ENCODE results near the gene FAIM2.
A peak's percentile ranks its signal among the peaks of the same experiment; 100 is the strongest.

The FAIM2 gene

DNA sequence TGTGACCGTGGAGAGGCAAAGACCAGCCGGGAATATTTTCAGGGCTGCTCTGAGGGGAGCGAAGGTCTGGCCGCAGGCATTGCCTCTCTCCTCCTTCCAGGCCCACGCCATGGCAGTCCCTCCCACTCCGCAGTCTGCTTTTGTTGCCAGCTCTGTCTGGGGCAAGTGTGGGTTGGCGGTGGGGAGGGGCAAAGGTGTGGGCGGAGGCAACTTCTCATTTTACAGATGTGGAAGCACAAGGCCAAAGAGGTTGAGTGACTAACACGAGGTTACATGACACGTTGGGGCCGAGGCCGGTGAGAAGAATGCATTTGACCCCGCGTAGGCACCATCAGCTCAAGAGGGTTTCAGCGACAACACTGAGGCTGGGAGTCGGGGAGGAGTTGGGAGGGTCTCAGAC is 6.1 kb upstream of the FAIM2 start:
- peak in 1 of 2 experiments; percentile 33 for DNase-seq (ENCODE audit: low read depth in 1 of 2, low spot score in 1 of 2)
- Histone ChIP-seq H3K27ac (replicated peaks) (no peak overlapping the region), H3K27me3 (ENCODE audit: insufficient read depth, poor library complexity, severe bottlenecking) (peaks cover 7% of the 10 kb centered on the region), H3K4me3 (replicated peaks; ENCODE audit: insufficient read depth, low read length) (no peak overlapping the region)
- no peak for TF ChIP-seq GABPA (IDR thresholded peaks at IDR 0.05; ENCODE audit: low read depth)
- TF ChIP-seq, protein P1, sequence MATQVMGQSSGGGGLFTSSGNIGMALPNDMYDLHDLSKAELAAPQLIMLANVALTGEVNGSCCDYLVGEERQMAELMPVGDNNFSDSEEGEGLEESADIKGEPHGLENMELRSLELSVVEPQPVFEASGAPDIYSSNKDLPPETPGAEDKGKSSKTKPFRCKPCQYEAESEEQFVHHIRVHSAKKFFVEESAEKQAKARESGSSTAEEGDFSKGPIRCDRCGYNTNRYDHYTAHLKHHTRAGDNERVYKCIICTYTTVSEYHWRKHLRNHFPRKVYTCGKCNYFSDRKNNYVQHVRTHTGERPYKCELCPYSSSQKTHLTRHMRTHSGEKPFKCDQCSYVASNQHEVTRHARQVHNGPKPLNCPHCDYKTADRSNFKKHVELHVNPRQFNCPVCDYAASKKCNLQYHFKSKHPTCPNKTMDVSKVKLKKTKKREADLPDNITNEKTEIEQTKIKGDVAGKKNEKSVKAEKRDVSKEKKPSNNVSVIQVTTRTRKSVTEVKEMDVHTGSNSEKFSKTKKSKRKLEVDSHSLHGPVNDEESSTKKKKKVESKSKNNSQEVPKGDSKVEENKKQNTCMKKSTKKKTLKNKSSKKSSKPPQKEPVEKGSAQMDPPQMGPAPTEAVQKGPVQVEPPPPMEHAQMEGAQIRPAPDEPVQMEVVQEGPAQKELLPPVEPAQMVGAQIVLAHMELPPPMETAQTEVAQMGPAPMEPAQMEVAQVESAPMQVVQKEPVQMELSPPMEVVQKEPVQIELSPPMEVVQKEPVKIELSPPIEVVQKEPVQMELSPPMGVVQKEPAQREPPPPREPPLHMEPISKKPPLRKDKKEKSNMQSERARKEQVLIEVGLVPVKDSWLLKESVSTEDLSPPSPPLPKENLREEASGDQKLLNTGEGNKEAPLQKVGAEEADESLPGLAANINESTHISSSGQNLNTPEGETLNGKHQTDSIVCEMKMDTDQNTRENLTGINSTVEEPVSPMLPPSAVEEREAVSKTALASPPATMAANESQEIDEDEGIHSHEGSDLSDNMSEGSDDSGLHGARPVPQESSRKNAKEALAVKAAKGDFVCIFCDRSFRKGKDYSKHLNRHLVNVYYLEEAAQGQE (IDR thresholded peaks at IDR 0.05; ENCODE audit: insufficient replicate concordance, low read depth) = no peak
- no peak for TF ChIP-seq SPI1 (IDR thresholded peaks at IDR 0.05; ENCODE audit: borderline replicate concordance, low read depth)
- no peak for TF ChIP-seq POLR2AphosphoS5 (IDR thresholded peaks at IDR 0.05; ENCODE audit: low read depth)

- no peak for DNase-seq (ENCODE audit: low read depth in 1 of 2, low spot score in 1 of 2)
- Histone ChIP-seq H3K27ac (replicated peaks) (no peak overlapping the region), H3K27me3 (ENCODE audit: insufficient read depth, poor library complexity, severe bottlenecking) (peaks cover 12% of the 10 kb centered on the region), H3K4me3 (replicated peaks; ENCODE audit: insufficient read depth, low read length) (no peak overlapping the region)
- TF ChIP-seq, protein P2, sequence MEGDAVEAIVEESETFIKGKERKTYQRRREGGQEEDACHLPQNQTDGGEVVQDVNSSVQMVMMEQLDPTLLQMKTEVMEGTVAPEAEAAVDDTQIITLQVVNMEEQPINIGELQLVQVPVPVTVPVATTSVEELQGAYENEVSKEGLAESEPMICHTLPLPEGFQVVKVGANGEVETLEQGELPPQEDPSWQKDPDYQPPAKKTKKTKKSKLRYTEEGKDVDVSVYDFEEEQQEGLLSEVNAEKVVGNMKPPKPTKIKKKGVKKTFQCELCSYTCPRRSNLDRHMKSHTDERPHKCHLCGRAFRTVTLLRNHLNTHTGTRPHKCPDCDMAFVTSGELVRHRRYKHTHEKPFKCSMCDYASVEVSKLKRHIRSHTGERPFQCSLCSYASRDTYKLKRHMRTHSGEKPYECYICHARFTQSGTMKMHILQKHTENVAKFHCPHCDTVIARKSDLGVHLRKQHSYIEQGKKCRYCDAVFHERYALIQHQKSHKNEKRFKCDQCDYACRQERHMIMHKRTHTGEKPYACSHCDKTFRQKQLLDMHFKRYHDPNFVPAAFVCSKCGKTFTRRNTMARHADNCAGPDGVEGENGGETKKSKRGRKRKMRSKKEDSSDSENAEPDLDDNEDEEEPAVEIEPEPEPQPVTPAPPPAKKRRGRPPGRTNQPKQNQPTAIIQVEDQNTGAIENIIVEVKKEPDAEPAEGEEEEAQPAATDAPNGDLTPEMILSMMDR (IDR thresholded peaks at IDR 0.05; ENCODE audit: insufficient read depth, low read length) = no peak
- TF ChIP-seq POLR2AphosphoS5 (IDR thresholded peaks at IDR 0.05; ENCODE audit: low read depth) (no peak), GABPA (IDR thresholded peaks at IDR 0.05; ENCODE audit: low read depth) (no peak), SPI1 (IDR thresholded peaks at IDR 0.05; ENCODE audit: borderline replicate concordance, low read depth) (no peak)
- TF ChIP-seq, protein P1 (IDR thresholded peaks at IDR 0.05; ENCODE audit: insufficient replicate concordance, low read depth) = no peak
Measured at GRCh38 chr12:49909356-49909755, 5.7 kb upstream of the FAIM2 start.

- H3K4me3 ChIP-seq (replicated peaks; ENCODE audit: insufficient read depth, low read length) = no peak overlapping the region
- peaks cover 27% of the 10 kb centered on the region for H3K27me3 ChIP-seq (ENCODE audit: insufficient read depth, poor library complexity, severe bottlenecking)
- H3K27ac ChIP-seq (replicated peaks) = no peak overlapping the region
- TF ChIP-seq, protein P2 (IDR thresholded peaks at IDR 0.05; ENCODE audit: insufficient read depth, low read length) = no peak
- no peak for TF ChIP-seq POLR2AphosphoS5 (IDR thresholded peaks at IDR 0.05; ENCODE audit: low read depth)
- TF ChIP-seq, protein P1 (IDR thresholded peaks at IDR 0.05; ENCODE audit: insufficient replicate concordance, low read depth) = no peak
- TF ChIP-seq SPI1 (IDR thresholded peaks at IDR 0.05; ENCODE audit: borderline replicate concordance, low read depth) = no peak
- no peak for TF ChIP-seq GABPA (IDR thresholded peaks at IDR 0.05; ENCODE audit: low read depth)
- no peak for DNase-seq (ENCODE audit: low read depth in 1 of 2, low spot score in 1 of 2)
Measured at GRCh38 chr12:49907352-49907751, 3.7 kb upstream of the FAIM2 start.
